GM19438 (cell line): ENCODE data around the gene PRKCH.

ENCODE experiments used
- ATAC-seq: cut with Tn5 transposase; IDR thresholded peaks from one replicate; pipeline ENCODE4 v1.9.1; 2021; ENCODE audit warnings: low read depth; ENCODE audit not compliant: unreplicated experiment

The PRKCH gene

GRCh38 chr14:61482348-61483206 is 161.2 kb downstream of the PRKCH start:
- ATAC-seq, result no peak

DNA sequence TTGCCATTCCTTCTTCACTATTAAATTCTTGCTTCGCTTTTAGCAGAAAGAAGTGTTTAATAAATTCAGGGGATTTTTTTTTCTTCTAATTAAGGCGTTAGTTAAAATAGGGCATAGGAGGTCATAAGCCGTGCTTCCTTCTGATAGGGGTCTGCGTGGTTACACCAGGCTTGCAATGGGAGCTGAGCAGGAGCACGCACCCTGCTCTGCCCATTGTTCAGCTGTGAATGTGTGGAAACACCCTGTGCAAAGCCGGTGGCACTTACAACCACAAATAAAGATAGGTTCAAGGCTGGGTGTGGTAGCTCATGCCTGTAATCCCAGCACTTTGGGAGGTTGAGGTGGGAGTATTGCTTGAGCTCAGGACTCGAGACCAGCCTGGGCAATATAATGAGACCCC is 162.1 kb downstream of the PRKCH start:
- ATAC-seq, result no peak

- ATAC-seq, result no peak
Observed at GRCh38 chr14:61484031-61484430, 162.7 kb downstream of the PRKCH start.

DNA sequence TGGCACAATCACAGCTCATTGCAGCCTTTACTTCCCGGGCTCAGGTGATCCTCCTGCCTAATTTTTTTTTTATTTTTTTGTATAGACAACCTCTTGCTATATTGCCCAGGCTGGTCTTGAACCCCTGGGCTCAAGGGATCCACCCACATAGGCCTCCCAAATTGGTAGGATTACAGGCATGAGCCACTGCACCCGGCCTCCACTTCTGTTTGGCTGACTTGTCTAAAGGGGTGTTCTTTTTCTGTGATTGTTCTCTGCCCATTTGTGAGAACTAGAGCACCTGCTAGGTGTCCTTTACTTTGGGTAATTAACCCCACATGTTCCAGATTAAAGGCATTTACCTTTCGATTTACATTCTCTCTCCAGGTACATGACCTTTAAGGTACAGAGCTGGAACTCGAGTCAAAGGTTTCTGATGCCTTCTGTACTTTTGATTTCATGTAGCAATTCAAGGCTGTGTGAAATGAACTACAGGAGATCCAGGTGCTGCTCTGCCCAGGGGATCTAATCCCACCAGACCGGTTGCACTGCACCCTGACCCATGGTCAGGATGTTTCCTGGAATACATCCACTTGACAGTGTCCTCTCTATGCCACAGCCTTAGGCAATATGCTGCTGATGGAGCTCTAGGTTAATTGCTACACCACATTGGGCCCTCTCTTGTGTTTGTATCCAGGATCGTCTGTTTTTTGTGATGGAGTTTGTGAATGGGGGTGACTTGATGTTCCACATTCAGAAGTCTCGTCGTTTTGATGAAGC is 163.6 kb downstream of the PRKCH start:
- no peak for ATAC-seq

GRCh38 chr14:61485661-61486060 is 164.3 kb downstream of the PRKCH start:
- no peak for ATAC-seq

DNA sequence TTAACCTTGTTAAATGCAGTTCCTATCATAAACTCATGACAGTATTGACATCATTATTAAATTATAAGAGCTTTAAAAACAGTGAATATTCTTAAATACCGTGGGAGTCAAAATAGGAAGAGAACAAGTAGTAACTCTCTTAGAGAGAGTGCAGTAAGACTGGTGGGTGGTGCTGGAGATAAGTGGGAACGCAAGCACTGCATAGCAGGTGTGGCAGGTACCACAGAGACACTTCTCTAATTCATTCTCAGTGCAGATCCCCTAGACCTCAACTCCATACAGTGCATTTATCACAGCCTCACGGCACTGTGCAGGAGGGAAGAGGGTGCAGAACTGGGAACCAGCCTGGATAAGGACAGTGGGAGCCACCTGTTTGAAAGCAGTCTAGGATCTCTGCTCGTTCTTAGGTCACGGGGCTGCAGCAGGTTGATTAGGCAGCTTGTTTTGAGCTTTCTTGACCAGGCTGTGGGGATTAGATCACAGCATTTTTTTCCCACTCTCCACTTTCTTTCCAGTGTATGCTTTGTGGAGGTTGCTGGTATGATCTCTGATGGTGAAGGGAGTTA is 165.6 kb downstream of the PRKCH start:
- no peak for ATAC-seq

DNA sequence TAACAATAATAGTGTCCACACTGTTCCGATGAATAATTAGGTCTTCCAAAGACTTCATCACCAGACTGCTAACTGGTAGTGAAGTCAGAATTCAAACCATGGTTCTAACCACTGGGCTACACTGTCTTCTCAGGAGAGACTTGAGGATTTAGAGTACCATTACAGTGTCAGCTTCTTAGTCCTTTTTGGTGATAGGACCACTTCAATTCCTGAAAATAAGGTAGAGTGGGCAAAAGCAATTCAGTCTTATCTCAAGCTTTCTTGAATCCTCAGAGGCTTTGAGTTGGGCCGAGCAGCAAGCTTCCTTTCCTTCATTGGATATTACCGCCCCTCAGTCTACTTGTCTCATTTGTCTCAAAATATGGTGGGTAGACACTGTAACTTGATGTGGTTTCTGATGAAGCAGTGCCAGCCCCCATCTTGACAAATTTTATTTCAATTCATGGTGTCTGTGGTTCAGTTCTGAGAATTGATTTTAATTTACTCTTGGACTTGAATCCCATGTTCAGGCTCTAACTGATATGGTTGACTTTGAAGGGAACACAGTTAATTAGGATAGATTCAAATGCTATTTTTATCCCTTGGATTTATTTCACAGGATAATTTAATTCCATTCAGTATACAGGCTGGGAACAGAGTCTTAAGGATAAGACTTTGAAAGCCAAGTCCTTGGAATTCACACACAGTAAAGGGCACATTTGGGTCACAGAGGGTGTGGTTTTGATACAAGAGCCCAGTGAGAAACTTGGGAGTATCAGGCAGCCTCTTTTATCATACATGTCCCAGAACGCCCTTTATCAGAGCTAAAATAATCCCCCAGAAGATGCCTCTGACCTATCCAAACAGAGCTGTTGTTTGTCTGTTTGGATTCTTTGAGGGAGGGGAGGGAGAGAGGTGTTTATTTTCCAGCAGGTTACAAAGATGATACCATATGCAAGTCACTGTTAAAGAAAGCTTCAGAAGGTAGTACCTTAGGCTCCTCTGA is 167.3 kb downstream of the PRKCH start:
- no peak for ATAC-seq

DNA sequence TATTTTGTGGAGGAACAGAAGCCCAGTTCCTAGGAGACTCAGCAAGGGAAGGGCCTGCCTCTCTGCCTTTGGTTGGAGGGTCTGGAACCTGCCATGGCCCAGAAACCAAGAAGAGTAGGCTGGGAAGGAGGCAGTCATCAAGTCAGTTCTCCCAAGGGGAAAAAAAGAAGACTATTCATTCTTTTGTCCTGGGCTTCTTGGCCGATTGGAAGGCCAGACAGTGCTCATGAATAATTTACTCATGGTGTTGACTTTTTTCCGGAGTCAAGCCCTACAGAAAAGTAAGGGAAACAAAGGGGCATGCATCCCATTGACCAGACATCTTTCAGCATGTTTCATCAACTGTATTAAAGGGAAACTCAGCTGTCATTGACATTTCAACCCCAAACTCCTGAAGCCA is 168.1 kb downstream of the PRKCH start:
- no peak for ATAC-seq

DNA sequence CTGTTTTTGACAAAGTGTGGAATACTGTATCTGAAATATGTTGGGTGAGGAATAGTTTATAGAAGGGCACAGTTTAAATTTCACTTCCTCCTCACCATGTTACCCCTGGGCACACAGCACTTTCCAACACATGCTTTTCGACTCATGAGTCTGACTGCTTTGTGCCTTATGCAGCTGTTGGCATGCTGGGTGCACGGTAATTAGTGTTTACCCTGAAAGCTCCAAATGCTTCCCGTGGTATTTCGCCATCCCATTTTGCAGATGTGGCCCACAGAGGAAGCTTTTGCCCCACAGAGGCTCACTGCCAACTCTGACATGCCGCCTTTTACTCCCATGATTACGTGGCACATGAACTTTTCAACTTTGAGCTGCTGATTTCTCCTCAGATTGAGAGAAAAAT is 168.6 kb downstream of the PRKCH start:
- ATAC-seq, result no peak

DNA sequence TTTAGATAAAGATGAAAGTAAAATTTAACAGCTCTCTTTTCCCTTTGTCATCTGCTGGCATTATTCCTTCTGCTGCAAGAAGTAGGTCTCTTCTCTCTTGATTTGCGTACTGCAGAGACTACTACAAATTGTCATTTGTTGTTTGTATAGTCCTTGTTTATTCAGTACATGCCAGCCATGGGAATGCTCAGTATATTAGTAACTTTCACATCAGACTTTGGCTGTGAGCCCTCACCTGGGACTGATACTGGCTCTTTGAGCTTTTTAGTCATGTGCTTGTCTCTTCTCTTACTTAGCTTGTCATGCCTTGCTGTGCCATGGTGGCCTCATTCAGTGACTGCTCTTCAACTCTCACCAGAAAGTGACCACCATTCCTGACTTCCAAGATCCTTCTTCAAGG is 169.8 kb downstream of the PRKCH start:
- no peak for ATAC-seq

DNA sequence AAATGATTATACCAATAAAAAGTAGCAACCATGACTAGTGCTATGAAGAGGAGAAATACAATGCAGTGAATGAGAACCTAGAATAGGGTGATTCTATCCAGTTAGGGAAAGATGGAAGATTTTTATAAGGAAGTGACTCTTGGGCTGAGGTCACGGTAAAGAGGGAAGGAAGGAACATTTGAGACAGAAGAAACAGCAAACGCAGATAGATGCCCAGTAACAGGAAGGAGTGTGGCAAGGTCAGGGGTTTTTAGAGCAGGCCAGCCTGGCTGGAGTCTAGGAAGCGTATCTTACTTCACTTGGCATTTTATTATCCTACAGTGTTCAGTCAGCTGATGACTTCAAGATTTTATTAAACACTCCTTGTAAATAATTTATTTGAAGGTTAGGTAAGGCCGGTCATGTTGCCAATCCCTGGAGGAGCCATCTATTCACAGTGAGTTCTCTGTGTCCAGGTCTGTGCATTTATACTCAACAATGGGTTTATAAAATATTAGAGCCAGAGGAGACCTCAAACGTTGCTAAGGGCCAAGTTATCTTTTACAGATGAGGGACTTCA is 170.6 kb downstream of the PRKCH start:
- ATAC-seq, result no peak

DNA sequence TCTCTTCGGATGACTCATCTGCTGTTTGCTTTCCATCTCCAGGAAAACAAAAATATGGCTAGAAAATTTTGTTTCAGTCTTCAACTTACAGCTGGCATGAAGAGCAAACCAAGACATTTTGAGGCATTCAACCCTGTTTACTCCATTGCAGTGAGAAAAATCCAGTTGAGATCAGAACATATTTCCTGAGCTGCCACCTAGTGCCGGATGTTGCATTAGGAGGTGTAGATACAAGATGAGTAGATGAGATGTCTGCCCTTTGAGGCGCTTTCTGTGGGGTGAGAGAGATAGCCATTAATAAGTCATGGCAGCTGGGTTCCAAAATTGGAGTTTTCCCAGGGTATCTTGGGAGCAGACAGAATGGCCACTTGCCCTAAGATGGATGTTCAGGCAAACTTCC is 171.1 kb downstream of the PRKCH start:
- ATAC-seq, result no peak

- ATAC-seq, result no peak
Observed at GRCh38 chr14:61493239-61493638, 171.9 kb downstream of the PRKCH start.

DNA sequence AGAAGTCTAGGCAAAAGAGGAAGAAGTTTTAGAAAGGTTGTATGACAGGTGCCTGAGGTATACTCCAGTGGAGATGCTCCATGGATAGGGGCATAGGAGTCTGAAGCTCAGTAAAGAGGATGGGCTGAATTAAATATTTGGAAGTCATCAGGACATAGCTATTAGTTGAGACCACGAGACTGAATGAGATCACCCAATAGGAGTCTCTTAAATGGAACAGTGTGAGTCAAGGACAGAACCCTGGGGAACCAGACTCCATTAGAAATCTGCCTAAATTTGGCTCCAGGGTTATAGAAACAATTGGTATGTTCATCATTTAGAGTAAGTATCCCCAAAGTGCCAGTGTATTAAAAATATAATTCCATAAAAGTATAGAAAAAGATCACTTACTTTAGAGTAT is 172.6 kb downstream of the PRKCH start:
- ATAC-seq, result no peak

GRCh38 chr14:61495809-61496208 is 174.4 kb downstream of the PRKCH start:
- no peak for ATAC-seq

GRCh38 chr14:61498303-61498702 is 176.9 kb downstream of the PRKCH start:
- ATAC-seq, result no peak

DNA sequence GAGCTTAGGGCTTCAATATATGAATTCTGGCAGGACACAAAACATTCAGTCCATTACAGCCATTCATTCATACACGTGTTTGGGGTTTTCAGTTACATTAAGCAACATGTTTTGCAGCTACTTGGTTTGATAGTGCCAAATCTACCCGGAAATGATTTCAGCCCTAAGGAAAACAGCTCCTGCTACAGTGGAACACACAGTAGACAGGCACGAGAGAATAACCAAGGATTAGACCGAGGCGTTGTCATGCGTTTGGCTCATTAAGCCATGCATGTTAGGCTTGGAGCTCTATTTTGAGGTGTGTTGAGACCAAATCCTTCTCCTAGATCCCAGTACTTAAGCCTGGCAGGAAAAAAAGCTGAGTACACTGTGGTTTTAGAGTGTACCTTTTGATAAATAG is 177.4 kb downstream of the PRKCH start:
- no peak for ATAC-seq

DNA sequence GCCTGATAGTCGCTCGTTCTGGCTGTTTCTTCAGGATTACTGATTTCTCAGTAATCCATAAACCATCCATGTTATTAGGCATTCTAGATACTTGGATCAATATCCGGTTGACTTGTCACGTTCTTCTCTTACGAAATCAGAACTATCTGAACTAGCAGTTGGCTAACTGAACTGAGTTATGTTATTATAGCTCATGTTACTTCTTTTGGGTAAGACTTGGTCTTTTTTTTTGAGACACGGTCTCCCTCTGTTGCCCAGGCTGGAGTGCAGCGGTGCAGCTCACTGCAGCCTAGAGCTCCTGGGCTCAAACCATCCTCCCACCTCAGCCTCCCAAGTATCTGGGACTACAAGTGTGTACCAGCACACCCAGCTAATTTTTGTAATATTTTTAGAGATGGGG is 178.6 kb downstream of the PRKCH start:
- no peak for ATAC-seq

DNA sequence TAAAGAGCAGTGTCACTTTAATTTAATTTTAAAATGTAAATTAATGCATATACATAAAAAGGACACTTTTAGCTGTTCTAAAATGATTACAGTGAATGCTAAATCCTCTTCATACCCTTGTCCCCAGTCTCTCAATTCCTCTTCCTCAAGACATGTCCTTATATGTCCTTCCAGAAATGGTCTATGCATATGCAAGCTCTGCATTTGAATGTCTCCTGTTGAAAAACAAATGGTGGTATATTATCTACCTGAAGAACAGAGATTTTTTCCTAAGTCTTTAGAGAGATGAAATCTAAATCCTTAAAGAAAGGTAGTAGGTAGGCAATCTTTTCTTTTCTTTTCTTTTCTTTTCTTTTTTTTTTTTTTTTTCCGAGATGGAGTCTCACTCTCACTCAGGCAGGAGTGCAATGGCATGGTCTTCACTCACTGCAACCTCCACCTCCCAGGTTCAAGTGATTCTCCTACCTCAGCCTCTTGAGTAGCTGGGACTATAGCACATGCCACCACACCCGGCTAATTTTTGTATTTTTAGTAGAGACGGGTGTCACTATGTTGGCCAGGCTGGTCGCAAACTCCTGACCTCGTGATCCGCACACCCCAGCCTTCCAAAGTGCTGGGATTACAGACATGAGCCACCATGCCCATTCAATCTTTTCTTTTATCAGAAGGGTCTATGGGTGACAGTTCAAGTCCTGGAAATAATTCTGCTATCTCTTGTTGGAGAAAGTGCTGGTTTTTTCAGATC is 180.5 kb downstream of the PRKCH start:
- no peak for ATAC-seq
